Activated T-helper 1 cell treated with Interleukin-2 at 50 U/mL for 16 hours (primary cell): ENCODE measurements around the gene LSM6.

Experiments
- DNase-seq: peaks from one replicate; pipeline ENCODE4 v3.0.0-alpha.2; 2020; ENCODE audit warnings: low read depth

The LSM6 gene

GRCh38 chr4:146175541-146176453, at the start of gene LSM6:
Gene LSM6 (plus strand): TSS chr4:146175718. CDS start chr4:146182922, 7,204 bp downstream.
- DNase-seq: peak; percentile 66

DNA sequence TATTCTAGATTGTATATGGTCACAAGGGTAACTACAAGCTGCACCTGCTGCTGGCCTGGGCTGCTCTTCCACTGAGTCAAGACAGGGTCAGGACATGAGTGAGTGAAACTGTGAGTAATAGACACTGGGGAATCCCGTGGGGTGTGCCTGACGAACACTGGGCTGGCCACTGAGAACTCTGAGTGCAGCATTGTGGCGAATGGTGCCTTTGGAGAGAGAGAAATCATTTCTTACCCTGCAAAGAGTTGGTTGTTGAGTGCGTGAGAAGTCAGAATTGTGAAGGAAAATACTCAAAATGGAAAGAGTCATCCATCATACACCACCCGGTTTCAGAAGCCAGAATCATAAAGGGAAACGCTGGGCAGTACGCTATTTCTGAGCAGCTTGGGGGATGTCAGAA, 43.1 kb upstream of the LSM6 start:
- no peak for DNase-seq

DNA sequence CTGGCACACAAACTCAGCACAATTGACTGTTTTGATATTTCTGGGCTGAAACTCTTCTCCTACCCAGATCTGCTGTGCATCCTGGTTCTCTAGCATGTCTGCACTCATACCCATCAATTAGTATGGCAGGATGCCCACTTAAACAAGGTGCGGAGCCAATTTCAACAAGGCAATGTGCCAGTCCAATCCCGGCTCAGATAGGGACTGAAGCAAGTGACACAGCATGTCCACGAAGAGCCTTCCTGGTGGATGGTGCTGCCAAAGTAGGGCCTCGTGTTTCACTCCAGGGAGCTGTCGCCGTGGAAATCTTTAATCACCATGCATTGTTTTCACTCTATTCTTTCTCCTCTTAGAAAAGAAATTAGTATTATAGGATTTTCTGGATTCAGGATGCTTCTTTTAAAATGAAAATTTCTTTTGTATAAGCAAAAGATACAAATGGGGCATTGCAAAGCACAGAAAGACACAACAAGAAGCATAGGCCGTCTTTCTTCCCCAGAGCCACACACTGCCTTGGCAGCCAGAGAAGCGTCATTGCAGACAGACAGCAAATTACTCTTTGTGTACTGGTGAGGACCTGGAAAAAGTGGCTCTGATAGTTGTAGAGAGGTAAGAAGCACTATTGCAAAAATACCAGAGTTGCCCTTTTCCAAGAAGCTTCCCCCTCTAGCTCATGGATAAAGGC, 40.6 kb upstream of the LSM6 start:
- no peak for DNase-seq

GRCh38 chr4:146135941-146136340, 39.6 kb upstream of the LSM6 start:
- no peak for DNase-seq

DNA sequence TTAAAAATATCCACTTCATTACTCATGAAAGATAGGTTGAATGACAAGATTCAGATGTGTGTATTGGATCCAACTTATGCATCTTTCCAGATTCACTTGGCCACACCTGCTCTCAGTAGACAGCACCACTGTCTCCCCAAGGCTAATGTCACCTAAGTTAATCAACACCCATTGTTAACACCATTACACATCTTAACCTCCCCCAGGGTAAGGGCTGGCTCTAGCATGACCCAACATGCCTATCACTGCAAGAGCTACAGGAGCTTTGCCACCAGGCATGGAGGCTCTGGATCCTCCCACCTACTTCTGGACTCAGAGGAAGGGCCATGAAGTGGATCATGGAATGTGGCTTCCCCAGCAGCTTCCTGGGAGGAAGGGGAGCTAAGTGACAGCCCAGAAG, 32.8 kb upstream of the LSM6 start:
- no peak for DNase-seq

DNA sequence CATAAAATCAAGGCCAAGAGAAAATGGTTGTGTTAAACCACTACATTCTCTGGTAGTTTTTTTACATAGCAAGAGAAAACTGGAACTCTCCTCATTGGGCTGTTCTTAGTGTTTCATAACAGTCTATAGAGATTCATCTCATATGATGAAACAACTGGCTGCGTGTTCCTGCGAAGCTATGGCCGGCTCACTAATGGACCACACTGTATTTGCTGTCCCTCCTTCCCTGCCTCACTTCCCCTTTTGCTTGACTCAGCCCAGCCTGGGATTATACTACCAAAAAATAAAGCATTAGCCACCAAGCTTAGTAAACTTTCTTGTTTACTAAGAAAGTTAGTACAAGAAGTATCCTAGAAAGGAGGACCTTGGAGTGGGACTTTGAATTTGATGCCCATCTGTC, 31.6 kb upstream of the LSM6 start:
- no peak for DNase-seq

DNA sequence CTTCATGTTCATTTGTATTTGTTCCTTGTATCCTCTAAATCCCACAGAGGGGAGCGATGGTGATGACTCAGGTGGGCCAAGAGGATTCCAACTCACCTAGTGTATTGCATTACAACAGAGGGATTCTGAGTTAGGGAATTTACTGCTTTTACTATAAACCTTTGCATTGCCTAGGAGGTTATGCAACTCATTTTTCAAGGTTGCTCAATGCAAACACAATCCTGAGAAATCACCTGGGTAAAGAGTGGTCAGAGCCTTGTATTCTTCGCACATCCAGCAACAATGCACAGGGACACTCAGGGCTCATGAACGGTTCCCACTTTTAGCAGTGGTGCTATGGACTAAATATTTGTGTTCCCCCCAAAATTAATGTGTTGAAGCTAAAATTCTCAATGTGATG, 28.6 kb upstream of the LSM6 start:
- no peak for DNase-seq

DNA sequence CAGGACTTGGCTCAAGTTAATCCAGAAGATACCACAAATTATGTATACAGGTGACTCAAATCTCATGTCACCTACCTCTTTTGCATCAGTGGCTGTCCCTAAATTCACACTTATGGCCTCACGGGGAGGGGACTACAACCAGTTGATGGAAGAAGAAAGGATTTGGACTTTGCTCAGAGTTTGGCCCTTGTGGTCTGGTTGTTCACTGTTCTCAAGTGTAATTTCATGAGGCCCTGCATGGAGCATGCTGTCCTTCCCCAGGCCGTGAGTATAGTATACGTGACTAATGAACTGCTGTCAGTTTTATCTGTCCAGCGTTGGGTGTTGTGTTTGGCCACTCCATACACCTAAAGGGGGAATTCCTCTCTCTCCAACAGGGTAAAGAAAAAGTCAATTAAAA, 27.5 kb upstream of the LSM6 start:
- no peak for DNase-seq

DNA sequence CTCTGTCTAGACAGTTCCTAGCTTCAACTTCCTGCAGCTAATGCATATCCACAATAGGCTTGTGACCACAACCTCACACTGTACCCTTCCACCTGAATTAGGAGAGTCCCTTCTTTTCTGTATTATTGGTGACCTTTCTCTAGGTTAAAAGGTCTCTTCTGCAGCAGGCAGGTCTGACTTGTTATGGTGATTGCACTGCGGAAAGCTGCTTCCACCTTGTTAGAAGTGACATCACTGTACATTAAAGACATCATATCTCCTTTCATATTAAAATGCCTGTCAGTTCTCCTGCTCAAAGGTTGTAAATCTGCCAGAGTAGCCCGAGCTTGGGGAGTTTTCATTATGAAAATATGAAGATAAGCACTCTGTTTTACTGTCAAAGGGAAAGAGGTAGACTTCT, 21.5 kb upstream of the LSM6 start:
- DNase-seq: no peak

GRCh38 chr4:146155152-146155724, 20.3 kb upstream of the LSM6 start:
- DNase-seq: no peak

DNA sequence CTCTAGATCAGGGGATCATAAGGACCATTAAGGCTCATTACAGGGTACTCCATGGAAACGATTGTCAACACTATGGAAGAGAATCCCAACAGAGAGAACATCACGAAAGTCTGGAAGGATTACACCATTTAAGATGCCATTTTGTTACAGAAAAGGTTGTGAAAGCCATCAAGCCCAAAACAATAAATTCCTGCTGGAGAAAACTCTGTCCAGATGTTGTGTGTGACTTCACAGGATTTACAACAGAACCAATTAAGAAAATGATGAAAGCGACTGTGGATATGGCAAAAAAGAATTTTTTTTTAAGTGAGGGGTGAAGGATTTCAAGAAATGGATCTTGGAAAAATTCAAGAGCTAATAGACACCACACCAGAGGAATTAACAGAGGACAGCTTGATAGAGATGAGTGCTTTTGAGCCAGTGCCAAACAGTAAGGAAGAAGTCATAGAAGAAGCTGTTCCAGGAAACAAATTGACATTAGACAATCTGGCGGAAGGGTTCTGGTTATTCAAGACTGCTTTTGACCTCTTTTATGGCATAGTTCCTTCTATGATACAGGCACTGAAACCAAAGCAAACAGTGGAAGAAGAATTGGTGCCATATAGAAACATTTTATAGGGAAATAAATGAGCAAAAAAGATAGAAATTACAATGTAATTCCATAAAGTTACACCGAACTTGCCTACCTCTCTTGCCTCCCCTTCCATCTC, 17.3 kb upstream of the LSM6 start:
- DNase-seq: no peak

GRCh38 chr4:146159384-146160058, 16.0 kb upstream of the LSM6 start:
- DNase-seq: no peak

DNA sequence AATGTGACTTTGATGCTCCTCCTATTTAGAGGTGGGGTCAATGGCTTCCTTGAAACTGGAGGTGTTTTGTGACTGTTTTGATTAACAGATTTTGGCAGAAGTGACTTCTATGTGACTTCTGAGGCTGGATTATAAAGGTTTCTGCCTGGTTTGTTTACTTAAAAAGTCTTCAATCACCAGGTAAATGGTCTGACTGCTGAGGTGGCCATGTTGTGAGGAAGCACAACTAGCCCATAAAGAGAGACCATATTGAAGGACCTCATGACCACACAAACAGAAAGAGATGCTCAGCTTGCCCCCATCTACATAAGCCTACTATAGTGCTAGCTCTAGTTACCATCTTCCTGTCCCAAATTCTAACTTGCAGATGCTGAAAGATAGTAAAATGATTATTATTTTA, 14.3 kb upstream of the LSM6 start:
- no peak for DNase-seq

DNA sequence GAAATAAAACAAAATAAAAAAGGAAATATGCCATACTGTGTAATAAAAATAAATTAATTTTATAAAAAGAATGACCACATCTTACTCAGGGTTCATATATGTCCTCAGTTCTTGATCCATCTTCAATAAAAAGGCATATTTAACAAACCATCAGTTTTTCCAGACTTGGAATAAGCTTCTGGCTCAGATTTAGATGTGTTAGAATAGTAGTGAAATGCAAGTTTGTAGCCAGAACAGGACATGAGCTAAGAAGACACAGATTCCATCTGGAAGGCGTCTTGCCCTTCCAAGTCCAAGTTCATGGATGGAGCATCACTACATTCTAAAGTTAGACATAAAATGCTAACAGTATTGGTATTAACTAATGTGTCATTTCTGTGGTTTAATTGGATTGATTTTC, 10.3 kb upstream of the LSM6 start:
- no peak for DNase-seq

DNA sequence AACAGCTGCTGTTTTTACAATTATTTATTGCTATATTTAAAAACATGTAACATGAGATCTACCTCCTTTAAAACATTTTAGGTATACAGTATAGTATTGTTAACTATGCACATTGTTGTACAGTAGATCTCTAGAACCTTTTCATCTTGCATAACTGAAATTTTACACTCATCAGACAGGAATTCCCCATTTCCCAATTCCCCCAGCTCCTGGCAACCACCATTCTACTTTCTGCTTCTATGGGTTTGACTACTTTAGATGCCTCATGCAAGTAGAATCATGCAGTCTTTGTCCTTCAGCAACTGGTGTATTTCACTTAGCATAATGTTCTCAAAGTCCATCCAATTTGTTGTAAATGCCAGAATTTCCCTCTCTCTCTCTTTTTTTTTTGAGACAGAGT, 9.7 kb upstream of the LSM6 start:
- no peak for DNase-seq

DNA sequence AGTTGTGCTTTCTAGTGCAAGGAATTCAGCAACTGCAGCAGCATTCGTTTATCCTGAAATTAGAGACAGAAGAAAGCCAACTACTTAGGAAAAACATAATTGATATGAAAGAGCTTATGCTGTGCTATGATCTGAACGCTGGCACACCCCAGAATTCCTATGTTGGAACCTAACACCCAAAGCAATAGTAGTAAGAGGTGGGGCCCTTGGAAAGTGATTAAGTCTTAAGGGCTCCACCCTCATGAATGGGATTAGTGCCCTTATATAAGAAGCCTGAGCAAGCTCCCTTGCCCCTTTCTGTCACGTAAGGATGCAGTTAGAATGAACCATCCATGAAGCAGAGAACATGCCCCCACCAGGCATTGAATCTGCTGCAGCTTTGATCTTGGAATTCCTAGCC, 5.4 kb upstream of the LSM6 start:
- no peak for DNase-seq

- no peak for DNase-seq
These were observed 1.4 kb downstream of the LSM6 start for GRCh38 chr4:146176891-146177290.

- no peak for DNase-seq
These were observed 2.6 kb downstream of the LSM6 start for GRCh38 chr4:146178126-146178525.

GRCh38 chr4:146179784-146180370, 4.4 kb downstream of the LSM6 start:
- no peak for DNase-seq

GRCh38 chr4:146182443-146182842, 6.9 kb downstream of the LSM6 start:
- no peak for DNase-seq

- DNase-seq: no peak
These were observed 7.7 kb downstream of the LSM6 start for GRCh38 chr4:146183209-146183608.

DNA sequence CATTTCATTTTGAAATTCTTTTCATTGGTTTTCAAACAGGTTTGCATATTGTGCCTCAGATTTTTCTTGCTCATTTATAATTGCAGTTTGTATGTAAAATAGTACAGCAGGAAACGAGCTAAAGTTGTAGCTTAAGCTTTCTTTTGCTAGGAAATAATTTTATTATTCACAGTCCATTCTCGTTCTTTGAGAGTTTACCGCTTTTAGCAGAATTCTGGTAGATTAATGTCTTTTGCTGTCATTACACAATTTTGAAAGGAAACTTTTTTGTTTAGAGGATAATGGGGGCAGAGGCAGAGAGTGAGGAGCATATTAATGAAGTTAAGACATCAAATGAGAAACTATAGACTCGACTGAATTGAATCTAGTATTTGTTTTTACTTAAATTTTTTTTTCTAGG, 10.5 kb downstream of the LSM6 start:
- no peak for DNase-seq
